NK-92 (cell line): ENCODE results near the gene PTPRD.

Source experiments
- DNase-seq: peaks from one replicate; lab custom pipeline; 2025; ENCODE audit not compliant: unreplicated experiment; lab: John Stamatoyannopoulos, UW

PTPRD gene

GRCh38 chr9:10208691-10209069 is 404.1 kb downstream of the PTPRD start:
- no peak for DNase-seq

GRCh38 chr9:10204276-10204675 is 408.5 kb downstream of the PTPRD start:
- DNase-seq: no peak

GRCh38 chr9:10173561-10173960 is 439.2 kb downstream of the PTPRD start:
- DNase-seq: no peak

- DNase-seq: no peak
Observed at GRCh38 chr9:10172476-10172875, 440.3 kb downstream of the PTPRD start.

- DNase-seq: no peak
Observed at GRCh38 chr9:10168241-10168640, 444.6 kb downstream of the PTPRD start.

GRCh38 chr9:10148796-10149195 is 464.0 kb downstream of the PTPRD start:
- DNase-seq: no peak

- DNase-seq: no peak
Observed at GRCh38 chr9:10146517-10147331, 466.1 kb downstream of the PTPRD start.

GRCh38 chr9:10144355-10144754 is 468.4 kb downstream of the PTPRD start:
- no peak for DNase-seq

GRCh38 chr9:10135553-10135952 is 477.2 kb downstream of the PTPRD start:
- no peak for DNase-seq

- no peak for DNase-seq
Observed at GRCh38 chr9:10134266-10134665, 478.5 kb downstream of the PTPRD start.

- DNase-seq: no peak
Observed at GRCh38 chr9:10130061-10130675, 482.6 kb downstream of the PTPRD start.

- DNase-seq: no peak
Observed at GRCh38 chr9:10127867-10128266, 484.9 kb downstream of the PTPRD start.

GRCh38 chr9:10112798-10113197 is 500.0 kb downstream of the PTPRD start:
- no peak for DNase-seq

- DNase-seq: no peak
Observed at GRCh38 chr9:10112070-10112469, 500.7 kb downstream of the PTPRD start.

- no peak for DNase-seq
Observed at GRCh38 chr9:10108815-10109214, 504.0 kb downstream of the PTPRD start.

GRCh38 chr9:10104774-10105173 is 508.0 kb downstream of the PTPRD start:
- DNase-seq: no peak

GRCh38 chr9:10095208-10095607 is 517.6 kb downstream of the PTPRD start:
- no peak for DNase-seq

- no peak for DNase-seq
Observed at GRCh38 chr9:10094563-10094962, 518.2 kb downstream of the PTPRD start.

- no peak for DNase-seq
Observed at GRCh38 chr9:10080012-10080411, 532.8 kb downstream of the PTPRD start.

GRCh38 chr9:10079284-10079964 is 533.4 kb downstream of the PTPRD start:
- DNase-seq: no peak

- DNase-seq: no peak
Observed at GRCh38 chr9:10071579-10071978, 541.2 kb downstream of the PTPRD start.
